ENCODE results near the gene SLC24A1. TPM values are rescaled to one million over a fixed set of nuclear protein-coding genes. Genes with fewer than 3 reads are reported as not detected.
A peak's percentile ranks its signal among the peaks of the same experiment; 100 is the strongest.

Gene SLC24A1
- total RNA-seq, 1 experiment from 2014 or later, result 2.1 TPM

- DNase-seq (ENCODE audit: low read depth), result no peak
Measured at GRCh38 chr15:65618560-65619109, 3.1 kb upstream of the SLC24A1 start.

- DNase-seq (ENCODE audit: low read depth), result no peak
Measured at GRCh38 chr15:65619626-65620290, 2.0 kb upstream of the SLC24A1 start.

GRCh38 chr15:65620833-65621232 is 905 bp upstream of the SLC24A1 start:
- DNase-seq (ENCODE audit: low read depth), result no peak

- no peak for DNase-seq (ENCODE audit: low read depth)
Measured at GRCh38 chr15:65623103-65623502, 1.4 kb downstream of the SLC24A1 start.

- no peak for DNase-seq (ENCODE audit: low read depth)
Measured at GRCh38 chr15:65626856-65627255, 5.1 kb downstream of the SLC24A1 start.

- DNase-seq (ENCODE audit: low read depth), result no peak
Measured at GRCh38 chr15:65629548-65629947, 7.8 kb downstream of the SLC24A1 start.

GRCh38 chr15:65630760-65631159 is 9.0 kb downstream of the SLC24A1 start:
- no peak for DNase-seq (ENCODE audit: low read depth)

- DNase-seq (ENCODE audit: low read depth), result no peak
Measured at GRCh38 chr15:65631503-65631902, 9.8 kb downstream of the SLC24A1 start.

GRCh38 chr15:65632780-65633375 is 11.1 kb downstream of the SLC24A1 start:
- DNase-seq (ENCODE audit: low read depth), result no peak

- DNase-seq (ENCODE audit: low read depth), result no peak
Measured at GRCh38 chr15:65633752-65634151, 12.0 kb downstream of the SLC24A1 start.

- no peak for DNase-seq (ENCODE audit: low read depth)
Measured at GRCh38 chr15:65634356-65634755, 12.6 kb downstream of the SLC24A1 start.

- DNase-seq (ENCODE audit: low read depth), result no peak
Measured at GRCh38 chr15:65638109-65638508, 16.4 kb downstream of the SLC24A1 start.

GRCh38 chr15:65638681-65639089 is 16.9 kb downstream of the SLC24A1 start:
- DNase-seq (ENCODE audit: low read depth), result peak; percentile 78

GRCh38 chr15:65639509-65639908 is 17.8 kb downstream of the SLC24A1 start:
- DNase-seq (ENCODE audit: low read depth), result no peak

GRCh38 chr15:65641768-65642475 is 20.2 kb downstream of the SLC24A1 start:
- DNase-seq (ENCODE audit: low read depth), result no peak

- DNase-seq (ENCODE audit: low read depth), result no peak
Measured at GRCh38 chr15:65642594-65642993, 20.9 kb downstream of the SLC24A1 start.

- no peak for DNase-seq (ENCODE audit: low read depth)
Measured at GRCh38 chr15:65644282-65644681, 22.5 kb downstream of the SLC24A1 start.

- DNase-seq (ENCODE audit: low read depth), result no peak
Measured at GRCh38 chr15:65645392-65645791, 23.7 kb downstream of the SLC24A1 start.

- peak; percentile 34 for DNase-seq (ENCODE audit: low read depth)
Measured at GRCh38 chr15:65646486-65646885, 24.7 kb downstream of the SLC24A1 start.

GRCh38 chr15:65650312-65651041 is 28.7 kb downstream of the SLC24A1 start:
- no peak for DNase-seq (ENCODE audit: low read depth)

- DNase-seq (ENCODE audit: low read depth), result no peak
Measured at GRCh38 chr15:65651042-65651322, 29.2 kb downstream of the SLC24A1 start.
